HCT116 (cell line): ENCODE results near the gene CIB4. TPM values are rescaled to one million over a fixed set of nuclear protein-coding genes. Genes with fewer than 3 reads are reported as not detected.

Experiments used
- ATAC-seq: fragments of 200-7000 bp; cut with Tn5 transposase; 2 replicates; pipeline ENCODE4 v1.9.1; 2020; ENCODE audit warnings: mild to moderate bottlenecking, moderate library complexity
- BruUV-seq: library from RNA; stranded (reverse); fragments of 400-500 nt; replicated peaks from 2 replicates; lab custom pipeline; 2021; lab: Mats Ljungman, UMichigan
- CTCF ChIA-PET: fragments of 300-600 bp; sonication (Branson Sonifier 250); formaldehyde crosslinking; loops from one replicate; lab custom pipeline; 2021; ENCODE audit warnings: antibody characterized with exemption; lab: Charles Lee
- POLR2A ChIA-PET: fragments of 300-600, 350-600 bp; sonication (Branson Sonifier 250); formaldehyde crosslinking; loops from one replicate; lab custom pipeline; 2021; ENCODE audit warnings: antibody characterized with exemption; lab: Charles Lee
- RAD21 ChIA-PET, 2 experiments: fragments of 300-600 bp; sonication (Branson Sonifier 250); formaldehyde crosslinking; loops; one replicate each; lab custom pipeline; 2023; ENCODE audit warnings: low total read pairs in 2 of 2; ENCODE audit not compliant: uncharacterized antibody in 2 of 2, unreplicated experiment in 2 of 2, low non-redundant PET in 1 of 2; lab: Charles Lee
- DNase-seq: peaks from one replicate; pipeline ENCODE4 v3.0.0-alpha.2; 2010; ENCODE audit warnings: low read depth, low spot score
- H2AFZ ChIP-seq: fragments of 200-600 bp; shearing (Covaris generic), sonication (generic); 2 replicates; pipeline ENCODE4 v1.6.1; 2017; ENCODE audit warnings: low read depth, mixed run types, mixed read lengths, antibody characterized with exemption, low read length; ENCODE audit not compliant: poor library complexity, severe bottlenecking
- H3K27ac ChIP-seq: 2 replicates; pipeline ENCODE4 v1.5.1; 2012; ENCODE audit warnings: low read depth, low read length
- H3K27me3 ChIP-seq: fragments of 200-600 bp; sonication (generic); 2 replicates; pipeline ENCODE4 v1.6.1; 2016; ENCODE audit warnings: mixed run types, low read length, mixed read lengths; ENCODE audit not compliant: insufficient read depth
- H3K36me3 ChIP-seq, 2 experiments: fragments of 200-500 bp in 1 of 2; fragments of 200-600 bp in 1 of 2; sonication (Bioruptor generic) in 1 of 2; sonication (generic) in 1 of 2; 2 replicates each; pipeline versions ENCODE4 v1.5.1 to v1.6.1; 2014 to 2016; ENCODE audit warnings: low read length in 2 of 2, inconsistent platforms in 1 of 2, mixed read lengths in 1 of 2, mixed run types in 1 of 2; ENCODE audit not compliant: insufficient read depth in 2 of 2, control insufficient read depth in 1 of 2
- H3K4me1 ChIP-seq, 2 experiments: fragments of 200-600 bp in 1 of 2; sonication (generic) in 1 of 2; 2 replicates each; pipeline versions ENCODE4 v1.5.1 to v1.6.1; 2012 to 2017; ENCODE audit warnings: low read length in 2 of 2, inconsistent platforms in 1 of 2, mild to moderate bottlenecking in 1 of 2, mixed read lengths in 1 of 2, mixed run types in 1 of 2, moderate library complexity in 1 of 2; ENCODE audit not compliant: insufficient read depth in 2 of 2, control insufficient read depth in 1 of 2
- H3K4me2 ChIP-seq: fragments of 200-600 bp; sonication (generic); 2 replicates; pipeline ENCODE4 v1.6.1; 2017; ENCODE audit warnings: mixed run types, low read length, mixed read lengths
- H3K4me3 ChIP-seq, 2 experiments: fragments of 200-600 bp in 1 of 2; sonication (generic) in 1 of 2; replicated peaks in 1 of 2; 2 replicates each; pipeline ENCODE4 v1.5.1; 2011 to 2016; ENCODE audit warnings: low read length in 2 of 2, control low read depth in 1 of 2, low read depth in 1 of 2, mild to moderate bottlenecking in 1 of 2, mixed read lengths in 1 of 2, mixed run types in 1 of 2
- H3K79me2 ChIP-seq: fragments of 200-600 bp; sonication (generic); 2 replicates; pipeline ENCODE4 v1.6.1; 2017; ENCODE audit warnings: mild to moderate bottlenecking, mixed run types, low read length, moderate library complexity, mixed read lengths; ENCODE audit not compliant: insufficient read depth
- H3K9ac ChIP-seq: fragments of 200-600 bp; sonication (generic); 2 replicates; pipeline ENCODE4 v1.6.1; 2016; ENCODE audit warnings: low read length, mixed read lengths
- H3K9me2 ChIP-seq: fragments of 200-600 bp; sonication (generic), shearing (Covaris generic); 2 replicates; pipeline ENCODE4 v1.6.1; 2017; ENCODE audit warnings: mixed run types, mild to moderate bottlenecking, moderate library complexity; ENCODE audit not compliant: insufficient read depth
- H3K9me3 ChIP-seq, 2 experiments: fragments of 200-500 bp in 1 of 2; fragments of 200-600 bp in 1 of 2; sonication (Bioruptor generic) in 1 of 2; sonication (generic) in 1 of 2; 2 replicates each; pipeline ENCODE4 v1.6.1; 2014 to 2017; ENCODE audit warnings: low read length in 2 of 2, mixed read lengths in 2 of 2, inconsistent platforms in 1 of 2, low read depth in 1 of 2, mild to moderate bottlenecking in 1 of 2, mixed run types in 1 of 2, moderate library complexity in 1 of 2; ENCODE audit not compliant: control insufficient read depth in 1 of 2, insufficient read depth in 1 of 2
- H4K20me1 ChIP-seq: fragments of 200-600 bp; sonication (generic), shearing (Covaris generic); 2 replicates; pipeline ENCODE4 v1.6.1; 2017; ENCODE audit warnings: mixed run types, mild to moderate bottlenecking, moderate library complexity; ENCODE audit not compliant: insufficient read depth
- CBX3 ChIP-seq: IDR thresholded peaks from 2 replicates; pipeline ENCODE4 v1.6.1; 2012; ENCODE audit warnings: low read depth
- EGR1 ChIP-seq: IDR thresholded peaks from 2 replicates; pipeline ENCODE4 v1.6.1; 2012; ENCODE audit warnings: low read depth
- ELF1 ChIP-seq: IDR thresholded peaks from 2 replicates; pipeline ENCODE4 v1.6.1; 2012; ENCODE audit warnings: low read depth, borderline replicate concordance
- EZH2 ChIP-seq: fragments of 200-600 bp; sonication (generic); IDR thresholded peaks from 2 replicates; pipeline ENCODE4 v1.6.1; 2017; ENCODE audit warnings: antibody characterized with exemption, mixed run types
- JUND ChIP-seq: IDR thresholded peaks from 2 replicates; pipeline ENCODE4 v1.6.1; 2012
- POLR2A ChIP-seq: IDR thresholded peaks from 2 replicates; pipeline ENCODE4 v1.7.0; 2011; ENCODE audit warnings: borderline replicate concordance; ENCODE audit not compliant: insufficient read depth, insufficient read length; ENCODE audit errors: extremely low read depth
- POLR2AphosphoS5 ChIP-seq: IDR thresholded peaks from 2 replicates; pipeline ENCODE4 v1.6.1; 2011; ENCODE audit warnings: mild to moderate bottlenecking, low read depth, low read length, moderate library complexity
- RAD21 ChIP-seq: IDR thresholded peaks from 2 replicates; pipeline ENCODE4 v1.6.1; 2012; ENCODE audit warnings: low read depth, mild to moderate bottlenecking
- SIN3A ChIP-seq: IDR thresholded peaks from 2 replicates; pipeline ENCODE4 v1.6.1; 2012; ENCODE audit warnings: low read depth
- SP1 ChIP-seq: IDR thresholded peaks from 2 replicates; pipeline ENCODE4 v1.6.1; 2012; ENCODE audit warnings: low read depth
- TCF7L2 ChIP-seq: IDR thresholded peaks from 2 replicates; pipeline ENCODE4 v1.7.0; 2011; ENCODE audit warnings: borderline replicate concordance, inconsistent platforms; ENCODE audit not compliant: insufficient read depth, insufficient read length; ENCODE audit errors: extremely low read depth
- YY1 ChIP-seq: IDR thresholded peaks from 2 replicates; pipeline ENCODE4 v1.6.1; 2011; ENCODE audit warnings: low read length, low read depth, moderate library complexity, mild to moderate bottlenecking; ENCODE audit not compliant: insufficient replicate concordance; ENCODE audit errors: extremely low read depth
- ZBTB33 ChIP-seq: IDR thresholded peaks from 2 replicates; pipeline ENCODE4 v1.6.1; 2011; ENCODE audit warnings: mild to moderate bottlenecking, low read length, moderate library complexity; ENCODE audit not compliant: insufficient replicate concordance; ENCODE audit errors: extremely low read depth
- ZFX ChIP-seq: fragments of 450-650 bp; IDR thresholded peaks from 2 replicates; pipeline ENCODE4 v1.6.1; 2017
- ZNF274 ChIP-seq: fragments of 200-500 bp; sonication (Bioruptor generic); IDR thresholded peaks from 2 replicates; pipeline ENCODE4 v1.6.1; 2014; ENCODE audit warnings: mild to moderate bottlenecking, low read depth, low read length, inconsistent platforms
- intact Hi-C: fragments of 100-400 bp; cut with micrococcal nuclease; formaldehyde crosslinking; loops from 2 replicates; pipeline ENCODE4 v1.10.0; 2022
- total RNA-seq: library from RNA; stranded (reverse); gene quantifications from one replicate; pipeline ENCODE4 v1.2.1, GENCODE V29; 2021; ENCODE audit not compliant: unreplicated experiment
- TF ChIP-seq, protein P1 (sequence below): IDR thresholded peaks from 2 replicates; pipeline ENCODE4 v1.6.1; 2012; ENCODE audit warnings: low read depth
- TF ChIP-seq, protein P2 (sequence below): IDR thresholded peaks from 2 replicates; pipeline ENCODE4 v1.6.1; 2012

CIB4 gene
- total RNA-seq, 1 experiment from 2014 or later: not detected

DNA sequence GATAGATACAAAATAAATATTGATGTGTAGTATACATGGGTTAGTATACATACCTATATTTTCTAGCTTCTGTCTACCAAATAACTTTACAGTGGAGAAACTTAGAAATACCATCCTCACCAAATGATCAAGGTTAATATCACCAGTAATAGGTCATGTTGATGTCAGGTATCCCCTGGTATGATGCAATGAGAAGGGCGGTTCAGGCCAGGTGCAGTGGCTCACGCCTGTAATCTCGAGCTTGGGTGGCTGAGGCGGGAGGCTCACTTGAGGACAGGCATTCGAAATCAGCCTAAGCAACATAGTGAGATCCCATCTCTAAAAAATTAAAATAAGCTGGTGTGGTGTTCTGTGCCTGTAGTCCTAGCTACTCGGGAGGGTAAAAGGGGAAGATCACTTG lies 38.6 kb downstream of the CIB4 start:
- DNase-seq: no peak
- no TSS peak for BruUV-seq
- Histone ChIP-seq H3K9me2 (peaks cover 3% of the 10 kb centered on the region; the same call in 1 of the 2 replicates), H3K4me2 (no peak overlapping the region)
- TF ChIP-seq POLR2AphosphoS5 (no peak), EZH2 (no peak), POLR2A (no peak), ELF1 (no peak), ZNF274 (no peak)
- TF ChIP-seq, all 23 proteins: peak for 0
- no peaks in the 10 kb centered on the region for H3K36me3 ChIP-seq
- H3K9ac ChIP-seq: no peak overlapping the region
- intact Hi-C loops: no loop called here
- peaks cover 14 to 24% of the 10 kb centered on the region in 2 experiments; a peak in 3 of 4 replicates for H3K4me1 ChIP-seq
- no peaks in the 10 kb centered on the region for H4K20me1 ChIP-seq
- no peak overlapping the region for H2AFZ ChIP-seq
- ATAC-seq: no peak
- no peaks in the 10 kb centered on the region for H3K27me3 ChIP-seq
- CTCF ChIA-PET: no interaction called here
- H3K79me2 ChIP-seq: no peaks in the 10 kb centered on the region
- RAD21 ChIA-PET: no interaction called here
- H3K9me3 ChIP-seq: no peaks in the 10 kb centered on the region
- POLR2A ChIA-PET: no interaction called here
- H3K4me3 ChIP-seq: no peak overlapping the region
- no peak overlapping the region for H3K27ac ChIP-seq

GRCh38 chr2:26599387-26599786 lies 41.8 kb downstream of the CIB4 start:
- H3K27ac ChIP-seq: no peak overlapping the region
- H4K20me1 ChIP-seq: no peaks in the 10 kb centered on the region
- no peaks in the 10 kb centered on the region for H3K9me3 ChIP-seq
- ATAC-seq: no peak
- ChIA-PET CTCF (no interaction called here), POLR2A (no interaction called here), RAD21 (interaction anchor here in 1 of 2 experiments (0.5 kb wide), 1 partner anchor 70 kb away, joined by 4 read pairs; no protein-coding TSS in a partner anchor)
- DNase-seq: no peak
- intact Hi-C loops: no loop called here
- no peak overlapping the region for H3K4me2 ChIP-seq
- H3K27me3 ChIP-seq: no peaks in the 10 kb centered on the region; the same call in 1 of the 2 replicates
- peaks cover 3% of the 10 kb centered on the region; the same call in 1 of the 2 replicates for H3K9me2 ChIP-seq
- H2AFZ ChIP-seq: no peak overlapping the region
- BruUV-seq: no TSS peak
- H3K36me3 ChIP-seq: no peaks in the 10 kb centered on the region
- H3K9ac ChIP-seq: no peak overlapping the region
- no peaks in the 10 kb centered on the region for H3K4me1 ChIP-seq
- no peak overlapping the region for H3K4me3 ChIP-seq
- H3K79me2 ChIP-seq: no peaks in the 10 kb centered on the region
- no peak for TF ChIP-seq JUND
- TF ChIP-seq ZBTB33: no peak
- TF ChIP-seq YY1: no peak
- no peak for TF ChIP-seq SIN3A
- TF ChIP-seq POLR2A: no peak
- TF ChIP-seq, protein P1, sequence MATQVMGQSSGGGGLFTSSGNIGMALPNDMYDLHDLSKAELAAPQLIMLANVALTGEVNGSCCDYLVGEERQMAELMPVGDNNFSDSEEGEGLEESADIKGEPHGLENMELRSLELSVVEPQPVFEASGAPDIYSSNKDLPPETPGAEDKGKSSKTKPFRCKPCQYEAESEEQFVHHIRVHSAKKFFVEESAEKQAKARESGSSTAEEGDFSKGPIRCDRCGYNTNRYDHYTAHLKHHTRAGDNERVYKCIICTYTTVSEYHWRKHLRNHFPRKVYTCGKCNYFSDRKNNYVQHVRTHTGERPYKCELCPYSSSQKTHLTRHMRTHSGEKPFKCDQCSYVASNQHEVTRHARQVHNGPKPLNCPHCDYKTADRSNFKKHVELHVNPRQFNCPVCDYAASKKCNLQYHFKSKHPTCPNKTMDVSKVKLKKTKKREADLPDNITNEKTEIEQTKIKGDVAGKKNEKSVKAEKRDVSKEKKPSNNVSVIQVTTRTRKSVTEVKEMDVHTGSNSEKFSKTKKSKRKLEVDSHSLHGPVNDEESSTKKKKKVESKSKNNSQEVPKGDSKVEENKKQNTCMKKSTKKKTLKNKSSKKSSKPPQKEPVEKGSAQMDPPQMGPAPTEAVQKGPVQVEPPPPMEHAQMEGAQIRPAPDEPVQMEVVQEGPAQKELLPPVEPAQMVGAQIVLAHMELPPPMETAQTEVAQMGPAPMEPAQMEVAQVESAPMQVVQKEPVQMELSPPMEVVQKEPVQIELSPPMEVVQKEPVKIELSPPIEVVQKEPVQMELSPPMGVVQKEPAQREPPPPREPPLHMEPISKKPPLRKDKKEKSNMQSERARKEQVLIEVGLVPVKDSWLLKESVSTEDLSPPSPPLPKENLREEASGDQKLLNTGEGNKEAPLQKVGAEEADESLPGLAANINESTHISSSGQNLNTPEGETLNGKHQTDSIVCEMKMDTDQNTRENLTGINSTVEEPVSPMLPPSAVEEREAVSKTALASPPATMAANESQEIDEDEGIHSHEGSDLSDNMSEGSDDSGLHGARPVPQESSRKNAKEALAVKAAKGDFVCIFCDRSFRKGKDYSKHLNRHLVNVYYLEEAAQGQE: no peak
- TF ChIP-seq, protein P2, sequence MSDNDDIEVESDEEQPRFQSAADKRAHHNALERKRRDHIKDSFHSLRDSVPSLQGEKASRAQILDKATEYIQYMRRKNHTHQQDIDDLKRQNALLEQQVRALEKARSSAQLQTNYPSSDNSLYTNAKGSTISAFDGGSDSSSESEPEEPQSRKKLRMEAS: no peak
- no peak for TF ChIP-seq TCF7L2
- no peak for TF ChIP-seq SP1
- no peak for TF ChIP-seq CBX3
- TF ChIP-seq RAD21: no peak
- TF ChIP-seq EGR1: no peak
- no peak for TF ChIP-seq ZFX
